HG03060 (cell line): ENCODE results near the gene FIGLA.
"Not testable (repeated sequence)": the region's sequence is repeated elsewhere in the genome, so short reads cannot be mapped to it uniquely, and the experiment has no call there.

Experiments used
- ATAC-seq: cut with Tn5 transposase; IDR thresholded peaks from one replicate; pipeline ENCODE4 v1.9.1; 2021; ENCODE audit warnings: low read depth, moderate number of reproducible peaks; ENCODE audit not compliant: unreplicated experiment

The FIGLA gene

GRCh38 chr2:70747284-70747683 is 43.2 kb downstream of the FIGLA start:
- ATAC-seq, result no peak

GRCh38 chr2:70746094-70746974 is 44.1 kb downstream of the FIGLA start:
- ATAC-seq, result no peak

- no peak for ATAC-seq
These were observed 45.1 kb downstream of the FIGLA start for GRCh38 chr2:70745276-70745825.

- ATAC-seq, result no peak
These were observed 46.0 kb downstream of the FIGLA start for GRCh38 chr2:70744397-70744796.

GRCh38 chr2:70743677-70744076 is 46.8 kb downstream of the FIGLA start:
- ATAC-seq, result no peak

- no peak for ATAC-seq
These were observed 47.4 kb downstream of the FIGLA start for GRCh38 chr2:70743068-70743467.

GRCh38 chr2:70739492-70739891 is 51.0 kb downstream of the FIGLA start:
- not testable (repeated sequence) for ATAC-seq

GRCh38 chr2:70738159-70738558 is 52.3 kb downstream of the FIGLA start:
- ATAC-seq, result no peak

GRCh38 chr2:70735071-70735470 is 55.4 kb downstream of the FIGLA start:
- no peak for ATAC-seq

- no peak for ATAC-seq
These were observed 56.7 kb downstream of the FIGLA start for GRCh38 chr2:70733646-70734180.

GRCh38 chr2:70732766-70733645 is 57.4 kb downstream of the FIGLA start:
- ATAC-seq, result no peak

GRCh38 chr2:70730730-70731129 is 59.7 kb downstream of the FIGLA start:
- ATAC-seq, result no peak

- ATAC-seq, result no peak
These were observed 60.8 kb downstream of the FIGLA start for GRCh38 chr2:70729647-70730046.

- no peak for ATAC-seq
These were observed 62.3 kb downstream of the FIGLA start for GRCh38 chr2:70728128-70728527.
